ENCODE results near the gene TRMT10B.
"Not testable (repeated sequence)": the region's sequence is repeated elsewhere in the genome, so short reads cannot be mapped to it uniquely, and the experiment has no call there.

Gene TRMT10B

GRCh38 chr9:37753489-37754190 lies at the start of gene TRMT10B:
TRMT10B (plus strand) TSS chr9:37753805; CDS start chr9:37761932, 8,127 bp downstream.
- DNase-seq, result peak; percentile 70 to 76

- no peak for DNase-seq
Observed at GRCh38 chr9:37705787-37706186, 47.8 kb upstream of the TRMT10B start.

GRCh38 chr9:37706290-37706689 lies 47.3 kb upstream of the TRMT10B start:
- DNase-seq, result no peak

- DNase-seq, result no peak
Observed at GRCh38 chr9:37707748-37708147, 45.9 kb upstream of the TRMT10B start.

GRCh38 chr9:37710046-37710445 lies 43.6 kb upstream of the TRMT10B start:
- DNase-seq, result no peak

GRCh38 chr9:37715260-37715659 lies 38.3 kb upstream of the TRMT10B start:
- no peak for DNase-seq

- no peak for DNase-seq
Observed at GRCh38 chr9:37715991-37716505, 37.6 kb upstream of the TRMT10B start.

GRCh38 chr9:37719526-37719925 lies 34.1 kb upstream of the TRMT10B start:
- no peak for DNase-seq

- DNase-seq, result no peak
Observed at GRCh38 chr9:37727013-37727412, 26.6 kb upstream of the TRMT10B start.

- no peak for DNase-seq
Observed at GRCh38 chr9:37729499-37729898, 24.1 kb upstream of the TRMT10B start.

- DNase-seq, result no peak
Observed at GRCh38 chr9:37730256-37730655, 23.3 kb upstream of the TRMT10B start.

GRCh38 chr9:37730839-37731238 lies 22.8 kb upstream of the TRMT10B start:
- DNase-seq, result no peak

- no peak for DNase-seq
Observed at GRCh38 chr9:37732086-37732741, 21.4 kb upstream of the TRMT10B start.

GRCh38 chr9:37732952-37733351 lies 20.7 kb upstream of the TRMT10B start:
- no peak for DNase-seq

- DNase-seq, result no peak
Observed at GRCh38 chr9:37739222-37739621, 14.4 kb upstream of the TRMT10B start.

GRCh38 chr9:37740128-37740527 lies 13.5 kb upstream of the TRMT10B start:
- no peak for DNase-seq

- no peak for DNase-seq
Observed at GRCh38 chr9:37740631-37741328, 12.8 kb upstream of the TRMT10B start.

GRCh38 chr9:37745970-37746369 lies 7.6 kb upstream of the TRMT10B start:
- no peak for DNase-seq

GRCh38 chr9:37746448-37747270 lies 6.9 kb upstream of the TRMT10B start:
- DNase-seq, result no peak

GRCh38 chr9:37747271-37747753 lies 6.3 kb upstream of the TRMT10B start:
- DNase-seq, result peak; percentile 54 to 56

- no peak for DNase-seq
Observed at GRCh38 chr9:37749129-37749528, 4.5 kb upstream of the TRMT10B start.

- no peak for DNase-seq
Observed at GRCh38 chr9:37751186-37751585, 2.4 kb upstream of the TRMT10B start.

GRCh38 chr9:37751704-37752103 lies 1.9 kb upstream of the TRMT10B start:
- DNase-seq, result not testable (repeated sequence)
